Mucosa of descending colon (tissue), 3 donors: ENCODE results near the gene JDP2. TPM values are rescaled to one million over a fixed set of nuclear protein-coding genes. Genes with fewer than 3 reads are reported as not detected.
A peak's percentile ranks its signal among the peaks of the same experiment; 100 is the strongest.

Source experiments
- ATAC-seq: fragments of 200-7000 bp; cut with Tn5 transposase; one replicate; pipeline ENCODE4 v1.9.1; 2020; ENCODE audit warnings: mild to moderate bottlenecking, moderate library complexity
- DNase-seq, 3 donors: peaks; one replicate each; pipeline ENCODE4 v3.0.0-alpha.2; 2020
- H3K36me3 ChIP-seq: fragments of 200-600 bp; one replicate; pipeline ENCODE4 v1.8.0; 2021; ENCODE audit warnings: low read depth, mild to moderate bottlenecking
- H3K4me1 ChIP-seq: fragments of 200-600 bp; one replicate; pipeline ENCODE4 v1.8.0; 2021; ENCODE audit warnings: low read depth, mild to moderate bottlenecking
- H3K4me3 ChIP-seq: fragments of 200-600 bp; one replicate; pipeline ENCODE4 v1.8.0; 2021; ENCODE audit warnings: mild to moderate bottlenecking
- H3K9me3 ChIP-seq: fragments of 200-600 bp; one replicate; pipeline ENCODE4 v1.8.0; 2021; ENCODE audit warnings: mild to moderate bottlenecking
- CTCF ChIP-seq: fragments of 200-600 bp; IDR thresholded peaks from one replicate; pipeline ENCODE4 v1.8.0; 2022; ENCODE audit warnings: antibody characterized with exemption, mild to moderate bottlenecking
- intact Hi-C, 2 donors: fragments of 100-400 bp; cut with DNase I in 1 of 2; cut with micrococcal nuclease in 1 of 2; formaldehyde crosslinking; loops; one replicate each; pipeline versions ENCODE4 v1.11.0 to v1.11.1; 2022; cut with DNase I, micrococcal nuclease
- total RNA-seq, 3 donors: library from RNA; stranded (reverse); fragmentation: NEBNext Ultra II Directional in 2 of 3; extraction: Animal tissue kit (Norgen Biotek cat#: 25700) in 2 of 3; gene quantifications; one replicate each; pipeline versions ENCODE4 v1.2.1 to v1.2.4, GENCODE V29; 2021 to 2023
- donor health status: DM: no; HTN: no; CAD: no; lungs with moderate emphysema.
- donor health status: DM: no; HTN: no; CAD: no.
- donor health status: DM: no; HTN: yes; CAD: no.

JDP2 gene
- total RNA-seq, 3 donors from 2014 or later, result 17.7 to 48.0 (median 29.0) TPM

GRCh38 chr14:75429562-75429961, 1.7 kb downstream of the JDP2 start:
- no peaks in the 10 kb centered on the region for H3K36me3 ChIP-seq
- intact Hi-C loops, result no loop called here
- H3K9me3 ChIP-seq, result no peaks in the 10 kb centered on the region
- DNase-seq, result no peak
- no peak overlapping the region for H3K4me3 ChIP-seq
- TF ChIP-seq CTCF, result no peak
- peaks cover 39% of the 10 kb centered on the region for H3K4me1 ChIP-seq
- ATAC-seq, result no peak

DNA sequence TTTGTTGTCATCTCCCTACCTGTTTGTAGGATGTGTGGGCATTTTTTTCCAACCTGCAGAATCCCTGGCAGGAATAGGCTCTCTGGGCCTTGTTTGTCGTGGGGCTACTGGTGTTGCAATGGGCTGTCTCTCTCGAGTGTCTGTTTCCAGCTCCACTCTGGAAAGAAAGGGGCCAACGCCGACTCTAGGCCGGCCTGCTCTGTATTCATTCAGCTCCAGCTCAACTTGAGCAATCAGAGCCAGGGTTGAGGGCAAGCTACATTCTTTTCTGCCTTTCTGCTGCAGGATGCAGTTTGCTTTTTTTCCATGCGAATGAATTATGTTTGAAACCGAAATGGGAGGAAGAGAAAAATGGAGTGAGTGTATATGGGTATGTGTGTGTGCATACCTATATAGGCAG, 2.3 kb downstream of the JDP2 start:
- intact Hi-C loops, result no loop called here
- no peak for ATAC-seq
- H3K4me3 ChIP-seq, result no peak overlapping the region
- no peak for TF ChIP-seq CTCF
- H3K9me3 ChIP-seq, result no peaks in the 10 kb centered on the region
- DNase-seq, result no peak
- H3K4me1 ChIP-seq, result peaks cover 41% of the 10 kb centered on the region
- no peaks in the 10 kb centered on the region for H3K36me3 ChIP-seq

- ATAC-seq, result no peak
- H3K4me3 ChIP-seq, result no peak overlapping the region
- H3K36me3 ChIP-seq, result no peaks in the 10 kb centered on the region
- intact Hi-C loops, result no loop called here
- TF ChIP-seq CTCF, result no peak
- no peaks in the 10 kb centered on the region for H3K9me3 ChIP-seq
- H3K4me1 ChIP-seq, result peaks cover 41% of the 10 kb centered on the region
- no peak for DNase-seq
Measured at GRCh38 chr14:75430526-75430925, 2.7 kb downstream of the JDP2 start.

DNA sequence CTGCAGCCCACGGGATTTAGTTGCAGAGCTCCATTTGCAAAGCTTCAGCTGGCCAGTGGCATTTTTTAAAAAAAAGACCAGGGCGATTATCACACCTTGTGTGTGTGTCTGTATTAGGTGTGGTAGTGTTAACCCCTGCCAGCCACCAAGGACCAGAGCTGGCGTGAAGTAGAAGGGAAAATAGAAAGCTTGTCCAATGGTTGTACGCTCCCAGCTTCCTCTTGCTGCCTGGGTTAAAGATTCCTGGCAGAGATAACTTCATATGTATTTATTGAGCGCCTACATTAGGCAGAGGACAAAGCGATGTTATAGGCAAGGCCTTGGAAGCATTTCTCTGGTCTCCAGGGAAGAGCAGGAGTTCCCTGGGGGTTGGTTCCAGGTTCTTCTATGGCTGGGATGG, 3.2 kb downstream of the JDP2 start:
- Histone ChIP-seq H3K9me3 (no peaks in the 10 kb centered on the region), H3K4me1 (peaks cover 41% of the 10 kb centered on the region), H3K36me3 (no peaks in the 10 kb centered on the region), H3K4me3 (no peak overlapping the region)
- ATAC-seq (no peak), DNase-seq (no peak)
- no peak for TF ChIP-seq CTCF
- intact Hi-C loops, result no loop called here

- peaks cover 41% of the 10 kb centered on the region for H3K4me1 ChIP-seq
- TF ChIP-seq CTCF, result no peak
- DNase-seq (no peak), ATAC-seq (no peak)
- no peak overlapping the region for H3K4me3 ChIP-seq
- H3K9me3 ChIP-seq, result no peaks in the 10 kb centered on the region
- intact Hi-C loops, result no loop called here
- H3K36me3 ChIP-seq, result no peaks in the 10 kb centered on the region
Measured at GRCh38 chr14:75431827-75432226, 4.0 kb downstream of the JDP2 start.

GRCh38 chr14:75432411-75432810, 4.6 kb downstream of the JDP2 start:
- peaks cover 41% of the 10 kb centered on the region for H3K4me1 ChIP-seq
- intact Hi-C loops, result no loop called here
- peak; percentile 63 for ATAC-seq
- no peak overlapping the region for H3K4me3 ChIP-seq
- no peak for TF ChIP-seq CTCF
- H3K9me3 ChIP-seq, result no peaks in the 10 kb centered on the region
- no peaks in the 10 kb centered on the region for H3K36me3 ChIP-seq
- DNase-seq, result peak in 2 of 3 donors; percentile 76 to 78
